Stimulated activated CD8-positive, alpha-beta memory T cell treated with anti-CD3 and anti-CD28 coated beads, Interleukin-4, amount 100 ng/mL, for 1 hour (primary cell): ENCODE measurements around the gene ICA1.
"Not testable (repeated sequence)": the region's sequence is repeated elsewhere in the genome, so short reads cannot be mapped to it uniquely, and the experiment has no call there.

Experiments
- DNase-seq, 2 donors: peaks; one replicate each; pipeline ENCODE4 v3.0.0-alpha.2; 2020; ENCODE audit warnings: low read depth in 2 of 2, low spot score in 1 of 2

ICA1 gene

GRCh38 chr7:8261711-8262695, at the start of gene ICA1:
Gene ICA1, minus strand, starts transcription at chr7:8262167. Its CDS starts 26,241 bp downstream, at chr7:8235926.
- DNase-seq, result no peak

- no peak for DNase-seq
Observed at GRCh38 chr7:8310876-8311275, 48.9 kb upstream of the ICA1 start.

GRCh38 chr7:8305625-8306388, 43.8 kb upstream of the ICA1 start:
- DNase-seq, result no peak

- no peak for DNase-seq
Observed at GRCh38 chr7:8305104-8305503, 43.1 kb upstream of the ICA1 start.

GRCh38 chr7:8303904-8304528, 42.0 kb upstream of the ICA1 start:
- no peak for DNase-seq

GRCh38 chr7:8297023-8297422, 35.1 kb upstream of the ICA1 start:
- DNase-seq, result not testable (repeated sequence)

- DNase-seq, result no peak
Observed at GRCh38 chr7:8296362-8296659, 34.3 kb upstream of the ICA1 start.

- DNase-seq, result no peak
Observed at GRCh38 chr7:8295638-8296361, 33.8 kb upstream of the ICA1 start.

GRCh38 chr7:8291397-8292141, 29.6 kb upstream of the ICA1 start:
- no peak for DNase-seq

GRCh38 chr7:8290645-8291308, 28.8 kb upstream of the ICA1 start:
- DNase-seq, result no peak

- no peak for DNase-seq
Observed at GRCh38 chr7:8286118-8286517, 24.2 kb upstream of the ICA1 start.

GRCh38 chr7:8285155-8285554, 23.2 kb upstream of the ICA1 start:
- no peak for DNase-seq

- DNase-seq, result no peak
Observed at GRCh38 chr7:8284606-8285005, 22.6 kb upstream of the ICA1 start.

GRCh38 chr7:8283968-8284367, 22.0 kb upstream of the ICA1 start:
- DNase-seq, result no peak

GRCh38 chr7:8282871-8283270, 20.9 kb upstream of the ICA1 start:
- no peak for DNase-seq

- no peak for DNase-seq
Observed at GRCh38 chr7:8282162-8282561, 20.2 kb upstream of the ICA1 start.

- DNase-seq, result no peak
Observed at GRCh38 chr7:8278183-8278582, 16.2 kb upstream of the ICA1 start.

- DNase-seq, result no peak
Observed at GRCh38 chr7:8277394-8277982, 15.5 kb upstream of the ICA1 start.

GRCh38 chr7:8274589-8274988, 12.6 kb upstream of the ICA1 start:
- DNase-seq, result no peak

- no peak for DNase-seq
Observed at GRCh38 chr7:8271960-8272359, 10.0 kb upstream of the ICA1 start.
